Activated B cell treated with CpG ODN at 0.5 μM for 24 hours (primary cell): ENCODE data around the gene B3GALNT2. TPM values are rescaled to one million over a fixed set of nuclear protein-coding genes. Genes with fewer than 3 reads are reported as not detected.
A peak's percentile ranks its signal among the peaks of the same experiment; 100 is the strongest.
"Not testable (repeated sequence)": the region's sequence is repeated elsewhere in the genome, so short reads cannot be mapped to it uniquely, and the experiment has no call there.

Experiments
- ATAC-seq: fragments of 200-7000 bp; cut with Tn5 transposase; one replicate; pipeline ENCODE4 v1.10.0; 2021; ENCODE audit warnings: low read depth, mild to moderate bottlenecking, moderate library complexity
- CTCF ChIA-PET: fragments of 350-600 bp; sonication (Branson Sonifier 250); formaldehyde crosslinking; loops from one replicate; lab custom pipeline; 2021; ENCODE audit warnings: antibody characterized with exemption; lab: Charles Lee
- POLR2A ChIA-PET: fragments of 350-600 bp; sonication (Branson Sonifier 250); formaldehyde crosslinking; loops from one replicate; lab custom pipeline; 2021; ENCODE audit warnings: antibody characterized with exemption; lab: Charles Lee
- DNase-seq: peaks from one replicate; pipeline ENCODE4 v3.0.0; 2022
- H3K27ac Mint-ChIP-seq: one replicate; pipeline ENCODE4 v1.8.0; 2020; ENCODE audit warnings: mixed read lengths
- H3K27me3 Mint-ChIP-seq: one replicate; pipeline ENCODE4 v1.8.0; 2021; ENCODE audit warnings: mixed read lengths
- H3K36me3 Mint-ChIP-seq: one replicate; pipeline ENCODE4 v1.8.0; 2021; ENCODE audit warnings: low read depth, mixed read lengths
- H3K4me1 Mint-ChIP-seq: one replicate; pipeline ENCODE4 v1.8.0; 2021; ENCODE audit warnings: mixed read lengths
- H3K4me3 Mint-ChIP-seq: one replicate; pipeline ENCODE4 v1.8.0; 2020; ENCODE audit warnings: mild to moderate bottlenecking, mixed read lengths
- H3K9me3 Mint-ChIP-seq: one replicate; pipeline ENCODE4 v1.8.0; 2020; ENCODE audit warnings: mixed read lengths
- CTCF ChIP-seq: fragments of 200-600 bp; IDR thresholded peaks from one replicate; pipeline ENCODE4 v1.8.0; 2022; ENCODE audit warnings: antibody characterized with exemption, mild to moderate bottlenecking
- intact Hi-C: fragments of 100-400 bp; cut with micrococcal nuclease; formaldehyde crosslinking; loops from one replicate; pipeline ENCODE4 v1.15.1; 2024
- total RNA-seq: library from RNA; stranded (reverse); gene quantifications from 2 replicates; pipeline ENCODE4 v1.2.3, GENCODE V29; 2022

The B3GALNT2 gene
- 9.1 and 9.5 TPM in 2 replicates for total RNA-seq

- Mint-ChIP-seq H3K4me3 (peak within 1 kb of the TSS; percentile 96), H3K9me3 (no peaks in the 10 kb centered on the region), H3K36me3 (peaks cover 9% of the 10 kb centered on the region), H3K27ac (peak within 1 kb of the TSS; percentile 95), H3K27me3 (no peaks in the 10 kb centered on the region), H3K4me1 (peaks cover 20% of the 10 kb centered on the region)
- DNase-seq (no peak), ATAC-seq (peak; percentile 57)
- no peak for TF ChIP-seq CTCF
- CTCF ChIA-PET, result interaction anchor here (0.6 to 1.7 kb wide), 5 partner anchors 10 to 731 kb away, joined by 3 to 7 read pairs (median 3); no protein-coding TSS in a partner anchor
- POLR2A ChIA-PET, result interaction anchor here (0.5 to 2.1 kb wide), 11 partner anchors 10 to 1026 kb away, joined by 3 to 11 read pairs (median 5); partner anchors contain the start of genes ARID4B, GGPS1, IRF2BP2 and LYST
- intact Hi-C loops, result loop anchor here (1.0 to 10.0 kb wide), 15 partner anchors 137 to 1291 kb away; partner anchors contain the start of genes ARID4B, COA6, GGPS1 and GNG4
Observed at GRCh38 chr1:235504122-235504493, at the start of gene B3GALNT2. TSS of gene B3GALNT2 (minus strand) at chr1:235504452. CDS start at chr1:235504252, 200 bp downstream.

GRCh38 chr1:235553112-235553551, 48.9 kb upstream of the B3GALNT2 start:
- intact Hi-C loops, result no loop called here
- H3K9me3 Mint-ChIP-seq, result no peaks in the 10 kb centered on the region
- no peaks in the 10 kb centered on the region for H3K27me3 Mint-ChIP-seq
- ChIA-PET CTCF (no interaction called here), POLR2A (no interaction called here)
- H3K36me3 Mint-ChIP-seq, result no peaks in the 10 kb centered on the region
- no peak overlapping the region for H3K27ac Mint-ChIP-seq
- DNase-seq (no peak), ATAC-seq (no peak)
- H3K4me1 Mint-ChIP-seq, result no peaks in the 10 kb centered on the region
- TF ChIP-seq CTCF, result no peak
- H3K4me3 Mint-ChIP-seq, result no peak overlapping the region

- Mint-ChIP-seq H3K4me3 (no peak overlapping the region), H3K27ac (no peak overlapping the region), H3K36me3 (no peaks in the 10 kb centered on the region), H3K4me1 (no peaks in the 10 kb centered on the region), H3K9me3 (no peaks in the 10 kb centered on the region), H3K27me3 (no peaks in the 10 kb centered on the region)
- ChIA-PET POLR2A (no interaction called here), CTCF (no interaction called here)
- no peak for DNase-seq
- intact Hi-C loops, result no loop called here
- TF ChIP-seq CTCF, result no peak
- no peak for ATAC-seq
Observed at GRCh38 chr1:235552146-235552716, 48.0 kb upstream of the B3GALNT2 start.

DNA sequence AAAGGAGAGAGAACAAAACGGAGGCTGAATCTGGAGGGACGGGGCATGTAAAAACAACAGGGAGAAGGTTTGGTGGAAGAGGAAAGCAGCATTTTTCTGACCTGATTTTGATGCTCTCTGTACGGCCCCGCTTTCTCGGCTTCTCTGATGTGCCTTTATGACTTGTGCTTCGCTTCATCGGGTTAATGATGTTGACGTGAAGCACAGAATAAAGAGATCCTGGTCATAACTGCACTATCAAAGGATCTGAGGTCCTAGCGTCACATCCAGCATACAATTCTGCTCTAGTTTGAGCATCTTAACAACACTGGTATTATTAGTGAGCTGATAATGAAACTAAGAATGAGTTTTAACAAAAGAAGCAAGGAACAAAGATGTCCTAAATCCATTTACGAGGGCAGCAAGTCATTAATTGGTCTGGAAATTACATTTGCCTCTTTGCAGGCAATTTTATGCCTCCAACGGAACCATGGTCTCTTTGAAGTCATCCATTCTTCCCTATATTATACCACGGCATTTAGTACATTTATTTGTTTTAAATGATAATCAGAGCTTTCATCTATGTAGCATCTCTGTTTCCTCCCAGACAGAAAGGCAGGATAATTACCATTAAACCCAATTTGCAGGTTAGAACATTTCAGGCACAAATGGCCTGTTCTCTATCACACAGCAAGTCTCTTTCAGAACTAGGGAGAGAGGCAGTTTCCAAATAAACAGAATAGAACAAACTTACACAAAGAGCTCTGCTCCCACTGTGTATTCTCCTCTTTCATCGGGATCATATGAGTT, 45.3 kb upstream of the B3GALNT2 start:
- Mint-ChIP-seq H3K36me3 (no peaks in the 10 kb centered on the region), H3K4me3 (no peak overlapping the region), H3K4me1 (no peaks in the 10 kb centered on the region), H3K27me3 (peaks cover 5% of the 10 kb centered on the region), H3K27ac (no peak overlapping the region), H3K9me3 (no peaks in the 10 kb centered on the region)
- intact Hi-C loops, result no loop called here
- TF ChIP-seq CTCF, result no peak
- POLR2A ChIA-PET, result no interaction called here
- CTCF ChIA-PET, result no interaction called here
- DNase-seq, result no peak
- ATAC-seq, result no peak

GRCh38 chr1:235546369-235547155, 42.3 kb upstream of the B3GALNT2 start:
- H3K27ac Mint-ChIP-seq, POLR2A ChIA-PET, H3K9me3 Mint-ChIP-seq, intact Hi-C loops, H3K27me3 Mint-ChIP-seq, ATAC-seq, H3K4me1 Mint-ChIP-seq, H3K4me3 Mint-ChIP-seq, H3K36me3 Mint-ChIP-seq, DNase-seq, CTCF ChIA-PET: not testable (repeated sequence)
